Astrocyte (in vitro differentiated cells and primary cell): ENCODE measurements around the gene SLC26A2. TPM values are rescaled to one million over a fixed set of nuclear protein-coding genes. Genes with fewer than 3 reads are reported as not detected.

ENCODE experiments used
- DNase-seq: peaks from one replicate; pipeline ENCODE4 v3.0.0-alpha.2; 2010; ENCODE audit warnings: low read depth
- FAIRE-seq: peaks from 2 replicates; lab custom pipeline; 2011; peaks lifted over from hg19 to GRCh38; lab: Jason Lieb, UNC
- H2AFZ ChIP-seq: 2 replicates; pipeline ENCODE4 v1.6.0; 2012; ENCODE audit warnings: low read depth, low read length, inconsistent platforms
- H3K27ac ChIP-seq: 2 replicates; pipeline ENCODE4 v1.5.1; 2011; ENCODE audit warnings: low read depth, low read length, inconsistent platforms
- H3K27me3 ChIP-seq: 2 replicates; pipeline ENCODE4 v1.6.0; 2011; ENCODE audit warnings: low read length, inconsistent platforms; ENCODE audit not compliant: insufficient read depth
- H3K36me3 ChIP-seq: 2 replicates; pipeline ENCODE4 v1.5.1; 2011; ENCODE audit warnings: low read length, inconsistent platforms; ENCODE audit not compliant: insufficient read depth
- H3K4me1 ChIP-seq: 2 replicates; pipeline ENCODE4 v1.5.1; 2011; ENCODE audit warnings: low read length, inconsistent platforms; ENCODE audit not compliant: insufficient read depth
- H3K4me2 ChIP-seq: 2 replicates; pipeline ENCODE4 v1.6.0; 2012; ENCODE audit warnings: low read length, inconsistent platforms
- H3K4me3 ChIP-seq: 2 replicates; pipeline ENCODE4 v1.5.1; 2011; ENCODE audit warnings: low read depth, mild to moderate bottlenecking, low read length, inconsistent platforms; ENCODE audit not compliant: insufficient read depth
- H3K79me2 ChIP-seq: 2 replicates; pipeline ENCODE4 v1.6.0; 2012; ENCODE audit warnings: mild to moderate bottlenecking, low read length, inconsistent platforms; ENCODE audit not compliant: insufficient read depth
- H3K9ac ChIP-seq: 2 replicates; pipeline ENCODE4 v1.6.0; 2012; ENCODE audit warnings: mild to moderate bottlenecking, low read length, inconsistent platforms
- H3K9me3 ChIP-seq: 2 replicates; pipeline ENCODE4 v1.5.1; 2012; ENCODE audit warnings: low read depth, mild to moderate bottlenecking, low read length, inconsistent platforms; ENCODE audit not compliant: insufficient read depth
- H4K20me1 ChIP-seq: 2 replicates; pipeline ENCODE4 v1.6.0; 2012; ENCODE audit warnings: low read length, inconsistent platforms; ENCODE audit not compliant: insufficient read depth
- H3K27ac Mint-ChIP-seq: one replicate; pipeline ENCODE4 v1.8.0; 2021; ENCODE audit warnings: mild to moderate bottlenecking, mixed read lengths; ENCODE audit not compliant: unreplicated experiment
- H3K27me3 Mint-ChIP-seq: one replicate; pipeline ENCODE4 v1.8.0; 2021; ENCODE audit warnings: low read depth, mixed read lengths; ENCODE audit not compliant: unreplicated experiment
- H3K36me3 Mint-ChIP-seq: one replicate; pipeline ENCODE4 v1.8.0; 2021; ENCODE audit warnings: low read depth, mixed read lengths; ENCODE audit not compliant: unreplicated experiment
- H3K4me1 Mint-ChIP-seq: one replicate; pipeline ENCODE4 v1.8.0; 2021; ENCODE audit warnings: low read depth, mixed read lengths; ENCODE audit not compliant: unreplicated experiment
- H3K4me3 Mint-ChIP-seq: one replicate; pipeline ENCODE4 v1.8.0; 2021; ENCODE audit warnings: mild to moderate bottlenecking, moderate library complexity, mixed read lengths; ENCODE audit not compliant: unreplicated experiment
- H3K9me3 Mint-ChIP-seq: one replicate; pipeline ENCODE4 v1.8.0; 2021; ENCODE audit warnings: mild to moderate bottlenecking, mixed read lengths; ENCODE audit not compliant: unreplicated experiment
- EZH2 ChIP-seq: IDR thresholded peaks from 2 replicates; pipeline ENCODE4 v1.6.1; 2012; ENCODE audit warnings: mild to moderate bottlenecking, low read length, inconsistent platforms; ENCODE audit not compliant: insufficient read depth
- total RNA-seq: library from RNA; stranded (reverse); gene quantifications from 2 replicates; pipeline ENCODE4 v1.2.1, GENCODE V29; 2021
- TF ChIP-seq, protein P1 (sequence below): IDR thresholded peaks from 2 replicates; pipeline ENCODE4 v1.5.1; 2011; ENCODE audit warnings: low read depth, mild to moderate bottlenecking, inconsistent platforms, low read length, moderate library complexity; ENCODE audit not compliant: insufficient read depth

SLC26A2 gene
- total RNA-seq, 1 donor from 2014 or later = 19.8 TPM

GRCh38 chr5:150016537-150016936 is 56.0 kb downstream of the SLC26A2 start:
- H3K9me3 ChIP-seq = peaks cover 5% of the 10 kb centered on the region
- H3K4me1 ChIP-seq = peaks cover 22% of the 10 kb centered on the region
- FAIRE-seq = no peak
- no peaks in the 10 kb centered on the region for H3K27me3 ChIP-seq
- H3K27ac ChIP-seq = no peak overlapping the region
- TF ChIP-seq, protein P1, sequence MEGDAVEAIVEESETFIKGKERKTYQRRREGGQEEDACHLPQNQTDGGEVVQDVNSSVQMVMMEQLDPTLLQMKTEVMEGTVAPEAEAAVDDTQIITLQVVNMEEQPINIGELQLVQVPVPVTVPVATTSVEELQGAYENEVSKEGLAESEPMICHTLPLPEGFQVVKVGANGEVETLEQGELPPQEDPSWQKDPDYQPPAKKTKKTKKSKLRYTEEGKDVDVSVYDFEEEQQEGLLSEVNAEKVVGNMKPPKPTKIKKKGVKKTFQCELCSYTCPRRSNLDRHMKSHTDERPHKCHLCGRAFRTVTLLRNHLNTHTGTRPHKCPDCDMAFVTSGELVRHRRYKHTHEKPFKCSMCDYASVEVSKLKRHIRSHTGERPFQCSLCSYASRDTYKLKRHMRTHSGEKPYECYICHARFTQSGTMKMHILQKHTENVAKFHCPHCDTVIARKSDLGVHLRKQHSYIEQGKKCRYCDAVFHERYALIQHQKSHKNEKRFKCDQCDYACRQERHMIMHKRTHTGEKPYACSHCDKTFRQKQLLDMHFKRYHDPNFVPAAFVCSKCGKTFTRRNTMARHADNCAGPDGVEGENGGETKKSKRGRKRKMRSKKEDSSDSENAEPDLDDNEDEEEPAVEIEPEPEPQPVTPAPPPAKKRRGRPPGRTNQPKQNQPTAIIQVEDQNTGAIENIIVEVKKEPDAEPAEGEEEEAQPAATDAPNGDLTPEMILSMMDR = no peak
- no peak for TF ChIP-seq EZH2
- H3K9me3 Mint-ChIP-seq = peaks cover 9% of the 10 kb centered on the region
- peaks cover 12% of the 10 kb centered on the region for H3K4me1 Mint-ChIP-seq
- no peak overlapping the region for H3K27ac Mint-ChIP-seq
- no peak for DNase-seq
- no peak overlapping the region for H3K4me2 ChIP-seq
- peaks cover 47% of the 10 kb centered on the region for H3K36me3 Mint-ChIP-seq
- no peak overlapping the region for H2AFZ ChIP-seq
- H3K36me3 ChIP-seq = peaks cover 59% of the 10 kb centered on the region
- no peak overlapping the region for H3K4me3 ChIP-seq
- H3K79me2 ChIP-seq = peaks cover 37% of the 10 kb centered on the region
- H3K27me3 Mint-ChIP-seq = no peaks in the 10 kb centered on the region
- H3K4me3 Mint-ChIP-seq = no peak overlapping the region
- no peak overlapping the region for H3K9ac ChIP-seq
- peaks cover 12% of the 10 kb centered on the region for H4K20me1 ChIP-seq

DNA sequence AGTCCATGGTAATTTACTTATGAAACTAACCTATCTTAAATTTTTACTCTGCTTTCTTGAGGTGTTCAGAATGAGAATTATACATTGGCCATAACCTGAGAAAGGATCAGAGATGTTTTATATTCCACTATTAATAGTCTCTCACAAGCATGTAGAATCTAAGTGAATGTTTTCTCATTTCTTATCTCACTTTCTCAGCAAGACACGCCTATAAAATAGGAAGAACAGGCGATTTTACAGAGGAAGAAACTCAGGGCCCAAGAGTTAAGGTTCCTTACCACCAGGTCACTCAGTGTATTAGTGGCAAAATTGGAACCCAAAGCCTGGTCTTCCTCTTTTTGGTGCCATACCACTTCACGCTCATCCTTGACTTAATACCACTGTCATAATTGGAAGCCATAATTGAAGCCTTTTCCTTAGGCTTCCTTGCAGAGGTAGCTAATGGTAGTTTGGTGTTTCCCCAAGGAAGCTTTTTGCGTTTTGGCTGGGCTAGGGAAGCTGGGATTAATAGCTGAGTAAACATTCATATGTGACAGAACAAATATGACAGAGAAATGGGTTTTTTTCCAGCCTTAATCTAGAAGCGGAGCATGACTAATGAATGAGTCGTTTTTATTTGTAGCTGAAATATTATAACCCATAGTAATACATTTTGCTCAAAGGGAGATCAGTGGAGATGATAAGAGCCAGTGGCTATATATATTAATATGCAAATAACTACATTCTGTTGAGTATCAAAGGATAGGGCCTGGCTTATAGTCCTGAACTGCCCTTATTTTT is 56.9 kb downstream of the SLC26A2 start:
- peaks cover 14% of the 10 kb centered on the region for H4K20me1 ChIP-seq
- H3K4me3 ChIP-seq = no peak overlapping the region
- H3K9ac ChIP-seq = no peak overlapping the region
- H3K36me3 ChIP-seq = peaks cover 52% of the 10 kb centered on the region
- peak overlapping the region; percentile 34 for H3K4me2 ChIP-seq
- Mint-ChIP-seq H3K4me3 (no peak overlapping the region), H3K4me1 (peaks cover 21% of the 10 kb centered on the region), H3K9me3 (peaks cover 9% of the 10 kb centered on the region), H3K36me3 (peaks cover 41% of the 10 kb centered on the region), H3K27ac (no peak overlapping the region), H3K27me3 (no peaks in the 10 kb centered on the region)
- peak overlapping the region; percentile 47 for H3K27ac ChIP-seq
- TF ChIP-seq, protein P1 = no peak
- TF ChIP-seq EZH2 = no peak
- H3K79me2 ChIP-seq = peaks cover 37% of the 10 kb centered on the region
- no peaks in the 10 kb centered on the region for H3K27me3 ChIP-seq
- H2AFZ ChIP-seq = no peak overlapping the region
- H3K9me3 ChIP-seq = peaks cover 5% of the 10 kb centered on the region
- peaks cover 30% of the 10 kb centered on the region for H3K4me1 ChIP-seq
- DNase-seq = peak; percentile 35
- no peak for FAIRE-seq

- Histone ChIP-seq H3K27ac (no peak overlapping the region), H3K4me2 (no peak overlapping the region), H3K4me3 (no peak overlapping the region), H3K79me2 (peaks cover 30% of the 10 kb centered on the region), H4K20me1 (peaks cover 14% of the 10 kb centered on the region), H3K9ac (no peak overlapping the region), H3K4me1 (peaks cover 37% of the 10 kb centered on the region), H3K9me3 (peaks cover 1% of the 10 kb centered on the region), H3K27me3 (no peaks in the 10 kb centered on the region), H2AFZ (no peak overlapping the region), H3K36me3 (peaks cover 53% of the 10 kb centered on the region)
- FAIRE-seq (no peak), DNase-seq (no peak)
- TF ChIP-seq, protein P1 = no peak
- TF ChIP-seq EZH2 = no peak
- Mint-ChIP-seq H3K9me3 (peaks cover 2% of the 10 kb centered on the region), H3K4me3 (peak overlapping the region; percentile 27), H3K27me3 (no peaks in the 10 kb centered on the region), H3K4me1 (peaks cover 36% of the 10 kb centered on the region), H3K36me3 (peaks cover 33% of the 10 kb centered on the region), H3K27ac (peak overlapping the region; percentile 43)
These were observed 59.7 kb downstream of the SLC26A2 start for GRCh38 chr5:150020249-150020648.
